ACC112 (cell line): ENCODE measurements around the gene CRELD1.

ENCODE experiments used
- H2AFZ ChIP-seq: fragments of 200-600 bp; sonication (generic); one replicate; pipeline ENCODE4 v1.6.0; 2017; ENCODE audit warnings: antibody characterized with exemption, low read length; ENCODE audit not compliant: unreplicated experiment
- H3K27ac ChIP-seq: fragments of 200-600 bp; sonication (generic); 2 replicates; pipeline ENCODE4 v1.5.1; 2014; ENCODE audit warnings: low read depth, mild to moderate bottlenecking, antibody characterized with exemption, low read length, moderate library complexity
- H3K27me3 ChIP-seq: fragments of 200-600 bp; sonication (generic); 2 replicates; pipeline ENCODE4 v1.6.1; 2014; ENCODE audit warnings: mild to moderate bottlenecking, antibody characterized with exemption, low read length, moderate library complexity, mixed read lengths; ENCODE audit not compliant: insufficient read depth
- H3K36me3 ChIP-seq: fragments of 200-600 bp; sonication (generic); 2 replicates; pipeline ENCODE4 v1.6.1; 2016; ENCODE audit warnings: mild to moderate bottlenecking, antibody characterized with exemption, low read length, moderate library complexity, mixed read lengths; ENCODE audit not compliant: insufficient read depth
- H3K4me1 ChIP-seq: fragments of 200-600 bp; sonication (generic); one replicate; pipeline ENCODE4 v1.6.1; 2016; ENCODE audit warnings: low read length, mixed read lengths; ENCODE audit not compliant: insufficient read depth, unreplicated experiment, control insufficient read depth
- H3K4me3 ChIP-seq: fragments of 200-600 bp; sonication (generic); 2 replicates; pipeline ENCODE4 v1.5.1; 2014; ENCODE audit warnings: mild to moderate bottlenecking, low read depth, low read length
- H3K79me2 ChIP-seq: fragments of 200-600 bp; sonication (generic); one replicate; pipeline ENCODE4 v1.6.0; 2016; ENCODE audit warnings: low read length; ENCODE audit not compliant: control insufficient read depth, unreplicated experiment, insufficient read depth

CRELD1 gene

DNA sequence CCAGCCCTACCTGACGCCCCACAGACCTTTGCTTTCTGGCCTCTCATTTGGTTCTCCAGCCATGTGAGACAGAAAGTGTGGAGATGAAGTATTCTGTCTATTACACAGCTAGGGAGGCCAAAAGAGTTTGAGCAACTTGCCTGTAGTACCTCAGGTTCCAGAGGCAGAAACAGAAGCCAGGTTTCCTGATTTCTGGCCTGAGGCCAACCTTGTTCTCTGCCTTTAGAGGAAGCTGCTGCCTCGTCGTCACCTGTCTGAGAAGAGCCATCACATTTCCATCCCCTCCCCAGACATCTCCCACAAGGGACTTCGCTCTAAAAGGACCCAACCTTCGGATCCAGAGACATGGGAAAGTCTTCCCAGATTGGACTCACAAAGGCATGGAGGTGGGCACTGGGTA is 27.2 kb upstream of the CRELD1 start:
- H3K27ac ChIP-seq = no peak overlapping the region
- no peak overlapping the region for H2AFZ ChIP-seq
- H3K79me2 ChIP-seq = no peaks in the 10 kb centered on the region
- no peaks in the 10 kb centered on the region for H3K27me3 ChIP-seq
- H3K4me1 ChIP-seq = peaks cover 20% of the 10 kb centered on the region
- no peak overlapping the region for H3K4me3 ChIP-seq
- H3K36me3 ChIP-seq = no peaks in the 10 kb centered on the region

DNA sequence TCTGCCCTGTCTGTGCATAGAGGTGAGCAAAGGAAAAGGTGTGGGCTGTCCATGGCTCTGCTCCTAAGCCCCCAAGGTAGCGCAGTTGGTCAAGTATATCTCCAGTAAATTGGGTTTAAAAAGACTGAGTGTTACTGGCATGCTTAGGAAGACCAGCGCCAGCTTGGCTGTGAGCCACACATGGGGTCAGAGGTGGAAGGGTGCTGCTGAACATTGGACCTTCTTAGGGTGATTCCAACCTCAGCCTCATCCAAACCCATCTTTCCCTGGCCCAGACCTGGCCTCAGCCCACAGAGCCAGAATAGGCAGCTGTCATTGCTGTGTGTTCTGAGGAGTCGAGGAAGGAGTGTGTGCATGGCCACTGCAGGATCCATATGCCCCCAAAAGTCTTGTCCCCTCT is 25.3 kb upstream of the CRELD1 start:
- no peaks in the 10 kb centered on the region for H3K79me2 ChIP-seq
- H3K36me3 ChIP-seq = no peaks in the 10 kb centered on the region
- H3K4me1 ChIP-seq = peaks cover 18% of the 10 kb centered on the region
- no peak overlapping the region for H3K27ac ChIP-seq
- H2AFZ ChIP-seq = no peak overlapping the region
- no peak overlapping the region for H3K4me3 ChIP-seq
- H3K27me3 ChIP-seq = no peaks in the 10 kb centered on the region

DNA sequence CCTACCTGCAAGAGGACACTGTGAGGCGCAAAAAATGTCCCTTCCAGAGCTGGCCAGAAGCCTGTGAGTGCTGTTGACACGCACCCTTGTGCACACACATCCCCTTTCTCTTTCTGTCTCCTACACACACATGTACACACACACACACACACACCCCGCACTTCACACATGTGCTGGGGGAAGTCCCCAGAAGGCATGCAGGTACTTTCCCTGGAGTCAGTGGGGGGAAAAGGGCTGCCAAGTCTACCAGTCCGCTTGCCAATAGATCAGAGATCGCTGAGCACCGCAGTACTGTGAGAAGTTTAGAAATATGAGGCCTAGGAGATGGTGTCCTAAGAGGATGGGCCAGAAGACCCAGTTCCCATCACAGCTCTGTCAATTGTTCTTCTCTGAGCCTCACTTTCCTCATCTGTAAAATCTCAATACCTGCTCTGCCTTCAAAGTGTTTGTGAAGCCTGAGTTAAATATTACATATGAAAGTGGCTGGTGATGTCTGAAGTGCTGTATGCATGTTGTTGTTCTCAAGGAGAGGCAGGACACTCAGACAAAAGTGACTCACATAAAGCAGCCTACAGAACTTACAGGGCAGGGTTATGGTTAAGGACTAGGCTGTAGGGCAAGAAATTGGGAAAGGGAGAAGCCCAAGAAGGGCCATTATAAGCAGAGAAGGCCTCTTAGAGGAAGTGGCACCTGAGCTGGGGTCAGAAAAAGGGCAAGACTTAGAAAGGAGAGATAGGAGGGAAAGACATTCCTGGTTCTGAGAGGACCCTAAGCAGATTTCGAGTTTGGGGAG is 24.2 kb upstream of the CRELD1 start:
- Histone ChIP-seq H2AFZ (no peak overlapping the region), H3K4me3 (no peak overlapping the region), H3K36me3 (no peaks in the 10 kb centered on the region), H3K27me3 (no peaks in the 10 kb centered on the region), H3K79me2 (no peaks in the 10 kb centered on the region), H3K4me1 (peaks cover 21% of the 10 kb centered on the region), H3K27ac (no peak overlapping the region)

DNA sequence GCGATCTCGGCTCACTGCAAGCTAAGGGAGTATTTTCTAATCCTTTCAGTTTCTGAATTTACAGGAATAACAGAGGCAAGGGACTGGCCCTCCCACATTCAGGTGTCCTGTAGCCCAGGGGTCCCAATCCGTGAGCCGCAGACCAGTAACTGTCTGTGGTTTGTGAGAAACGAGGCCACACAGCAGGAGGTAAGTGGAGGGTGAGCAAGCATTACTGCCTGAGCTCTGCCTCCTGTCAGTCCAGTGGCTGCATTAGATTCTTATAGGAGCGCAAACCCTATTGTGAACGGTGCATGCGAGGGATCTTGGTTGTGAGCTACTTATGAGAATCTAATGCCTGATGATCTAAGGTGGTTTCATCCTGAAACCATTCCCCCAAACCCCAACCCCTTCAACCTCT is 21.8 kb upstream of the CRELD1 start:
- Histone ChIP-seq H3K4me1 (peaks cover 25% of the 10 kb centered on the region), H3K4me3 (no peak overlapping the region), H3K27ac (no peak overlapping the region), H3K79me2 (no peaks in the 10 kb centered on the region), H2AFZ (no peak overlapping the region), H3K36me3 (no peaks in the 10 kb centered on the region), H3K27me3 (no peaks in the 10 kb centered on the region)

GRCh38 chr3:9912294-9912935 is 21.2 kb upstream of the CRELD1 start:
- no peak overlapping the region for H2AFZ ChIP-seq
- H3K4me3 ChIP-seq = no peak overlapping the region
- H3K27me3 ChIP-seq = no peaks in the 10 kb centered on the region
- peaks cover 25% of the 10 kb centered on the region for H3K4me1 ChIP-seq
- H3K27ac ChIP-seq = no peak overlapping the region
- H3K79me2 ChIP-seq = peaks cover 3% of the 10 kb centered on the region
- no peaks in the 10 kb centered on the region for H3K36me3 ChIP-seq

GRCh38 chr3:9913601-9914000 is 20.0 kb upstream of the CRELD1 start:
- no peak overlapping the region for H3K27ac ChIP-seq
- H3K36me3 ChIP-seq = no peaks in the 10 kb centered on the region
- H3K4me3 ChIP-seq = no peak overlapping the region
- peaks cover 13% of the 10 kb centered on the region for H3K79me2 ChIP-seq
- no peak overlapping the region for H2AFZ ChIP-seq
- no peaks in the 10 kb centered on the region for H3K27me3 ChIP-seq
- H3K4me1 ChIP-seq = peaks cover 36% of the 10 kb centered on the region

GRCh38 chr3:9914011-9914410 is 19.6 kb upstream of the CRELD1 start:
- Histone ChIP-seq H3K4me3 (no peak overlapping the region), H3K79me2 (peaks cover 13% of the 10 kb centered on the region), H2AFZ (no peak overlapping the region), H3K4me1 (peaks cover 37% of the 10 kb centered on the region), H3K27me3 (no peaks in the 10 kb centered on the region), H3K27ac (no peak overlapping the region), H3K36me3 (no peaks in the 10 kb centered on the region)

DNA sequence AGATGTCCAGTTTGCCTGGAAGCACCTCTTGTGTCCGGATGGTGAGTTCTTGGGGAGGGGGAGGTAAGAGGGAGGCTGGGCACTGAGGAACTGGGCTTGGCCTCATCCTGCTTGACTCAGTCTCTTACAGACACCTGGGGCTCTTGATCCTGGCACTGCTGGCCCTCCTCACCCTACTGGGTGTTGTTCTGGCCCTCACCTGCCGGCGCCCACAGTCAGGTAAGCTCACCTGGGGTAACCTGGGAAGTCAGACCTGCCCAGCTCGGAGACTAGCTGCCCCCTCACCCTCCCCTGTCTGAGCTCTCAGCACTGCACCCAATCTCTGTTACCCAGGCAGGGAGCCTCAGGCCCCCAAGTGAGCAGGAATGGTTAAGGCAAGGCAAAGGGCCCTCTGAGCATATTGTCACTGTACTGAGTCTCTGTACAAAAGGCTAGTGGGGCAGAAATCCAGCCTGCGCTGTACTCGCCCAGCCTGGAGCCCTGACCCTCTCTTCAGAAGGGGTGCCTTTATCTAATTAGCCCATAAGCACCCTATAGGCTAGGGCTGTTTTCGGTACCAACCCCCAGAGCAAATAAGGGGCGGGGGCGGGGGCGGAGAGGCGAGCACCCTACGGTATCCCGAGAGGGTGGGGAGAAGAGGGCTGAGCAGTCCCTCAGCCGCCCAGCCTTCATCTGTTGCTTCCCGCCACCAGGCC is 18.9 kb upstream of the CRELD1 start:
- Histone ChIP-seq H3K4me1 (peaks cover 37% of the 10 kb centered on the region), H3K4me3 (peak overlapping the region; percentile 79), H2AFZ (no peak overlapping the region), H3K27ac (no peak overlapping the region), H3K36me3 (no peaks in the 10 kb centered on the region), H3K79me2 (peaks cover 13% of the 10 kb centered on the region), H3K27me3 (no peaks in the 10 kb centered on the region)

DNA sequence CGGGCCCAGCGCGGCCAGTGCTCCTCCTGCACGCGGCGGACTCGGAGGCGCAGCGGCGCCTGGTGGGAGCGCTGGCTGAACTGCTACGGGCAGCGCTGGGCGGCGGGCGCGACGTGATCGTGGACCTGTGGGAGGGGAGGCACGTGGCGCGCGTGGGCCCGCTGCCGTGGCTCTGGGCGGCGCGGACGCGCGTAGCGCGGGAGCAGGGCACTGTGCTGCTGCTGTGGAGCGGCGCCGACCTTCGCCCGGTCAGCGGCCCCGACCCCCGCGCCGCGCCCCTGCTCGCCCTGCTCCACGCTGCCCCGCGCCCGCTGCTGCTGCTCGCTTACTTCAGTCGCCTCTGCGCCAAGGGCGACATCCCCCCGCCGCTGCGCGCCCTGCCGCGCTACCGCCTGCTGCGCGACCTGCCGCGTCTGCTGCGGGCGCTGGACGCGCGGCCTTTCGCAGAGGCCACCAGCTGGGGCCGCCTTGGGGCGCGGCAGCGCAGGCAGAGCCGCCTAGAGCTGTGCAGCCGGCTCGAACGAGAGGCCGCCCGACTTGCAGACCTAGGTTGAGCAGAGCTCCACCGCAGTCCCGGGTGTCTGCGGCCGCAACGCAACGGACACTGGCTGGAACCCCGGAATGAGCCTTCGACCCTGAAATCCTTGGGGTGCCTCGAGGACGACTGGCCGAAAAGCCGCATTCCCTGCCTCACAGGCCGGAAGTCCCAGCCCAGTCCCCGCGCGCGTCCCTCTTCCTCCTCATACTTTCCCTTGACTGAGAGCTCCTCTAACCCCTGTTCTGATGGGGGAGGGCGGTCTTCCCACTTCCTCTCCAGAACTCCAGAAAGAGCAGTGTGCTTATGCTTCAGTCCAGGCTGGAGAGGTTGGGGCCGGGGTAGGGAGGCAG is 18.1 kb upstream of the CRELD1 start:
- Histone ChIP-seq H3K27ac (peak overlapping the region; percentile 75), H3K4me1 (peaks cover 37% of the 10 kb centered on the region), H2AFZ (peak overlapping the region; percentile 52), H3K79me2 (peaks cover 13% of the 10 kb centered on the region), H3K4me3 (peak overlapping the region; percentile 79), H3K36me3 (no peaks in the 10 kb centered on the region), H3K27me3 (no peaks in the 10 kb centered on the region)

GRCh38 chr3:9916346-9916733 is 17.3 kb upstream of the CRELD1 start:
- H2AFZ ChIP-seq = no peak overlapping the region
- peak overlapping the region; percentile 83 for H3K4me3 ChIP-seq
- H3K27me3 ChIP-seq = no peaks in the 10 kb centered on the region
- H3K36me3 ChIP-seq = no peaks in the 10 kb centered on the region
- H3K79me2 ChIP-seq = peaks cover 13% of the 10 kb centered on the region
- H3K27ac ChIP-seq = peak overlapping the region; percentile 75
- H3K4me1 ChIP-seq = peaks cover 37% of the 10 kb centered on the region
